Small intestine (tissue), 7 donors: ENCODE measurements around the gene HHLA2. TPM values are rescaled to one million over a fixed set of nuclear protein-coding genes. Genes with fewer than 3 reads are reported as not detected.

Source experiments
- DNase-seq, 2 donors: peaks; one replicate each; pipeline versions ENCODE4 v3.0.0 to v3.0.0-alpha.2; 2013
- FAIRE-seq: peaks from 2 replicates; lab custom pipeline; 2012; peaks lifted over from hg19 to GRCh38; lab: Jason Lieb, UNC
- H3K27ac ChIP-seq, 3 donors: one replicate each; pipeline ENCODE4 v1.5.1; 2013; ENCODE audit warnings: low read length in 2 of 3, mild to moderate bottlenecking in 2 of 3, control low read depth in 1 of 3, inconsistent platforms in 1 of 3, low read depth in 1 of 3, moderate library complexity in 1 of 3
- H3K27me3 ChIP-seq, 3 donors: one replicate each; pipeline ENCODE4 v1.6.1; 2013; ENCODE audit warnings: low read length in 3 of 3, inconsistent platforms in 1 of 3; ENCODE audit not compliant: control insufficient read depth in 3 of 3, insufficient read depth in 3 of 3
- H3K36me3 ChIP-seq, 3 donors: one replicate each; pipeline ENCODE4 v1.6.1; 2013; ENCODE audit warnings: low read length in 3 of 3, inconsistent platforms in 1 of 3, low read depth in 1 of 3, mild to moderate bottlenecking in 1 of 3, moderate library complexity in 1 of 3; ENCODE audit not compliant: control insufficient read depth in 3 of 3, insufficient read depth in 2 of 3
- H3K4me1 ChIP-seq, 3 donors: one replicate each; pipeline ENCODE4 v1.6.1; 2013; ENCODE audit warnings: low read length in 2 of 3, inconsistent platforms in 1 of 3, low read depth in 1 of 3, mild to moderate bottlenecking in 1 of 3, moderate library complexity in 1 of 3; ENCODE audit not compliant: control insufficient read depth in 3 of 3, insufficient read depth in 2 of 3
- H3K4me3 ChIP-seq, 3 donors: one replicate each; pipeline ENCODE4 v1.5.1; 2013; ENCODE audit warnings: low read length in 3 of 3, control low read depth in 1 of 3, inconsistent platforms in 1 of 3, low read depth in 1 of 3, mild to moderate bottlenecking in 1 of 3, moderate library complexity in 1 of 3
- H3K9me3 ChIP-seq, 2 donors: one replicate each; pipeline ENCODE4 v1.6.1; 2013; ENCODE audit warnings: low read depth in 1 of 2, low read length in 1 of 2; ENCODE audit not compliant: control insufficient read depth in 2 of 2, insufficient read depth in 1 of 2
- WGBS, 3 donors: extraction: QIAGEN DNeasy Blood & Tissue Kit; methylation state at CpG; one replicate each; pipeline ENCODE4 v1.1.7; 2013; 5-methylcytosine and 5-hydroxymethylcytosine counted together
- polyA plus RNA-seq, 4 donors: library from polyadenylated mRNA; stranded (reverse) in 3 of 4; unstranded in 1 of 4; fragments of 200-250 nt in 3 of 4; fragments of 120-200 nt in 1 of 4; gene quantifications; one replicate each; pipeline versions ENCODE4 v1.2.1 to v1.2.3, GENCODE V29; 2013
- donor health status: healthy with polysubstance abuse.
- donor health status: control.
- donor health status: control.
- donor health status: Bipolar disorder and iron deficiency.
- donor health status: healthy.

HHLA2 gene
- polyA plus RNA-seq, 4 donors = 20.5 to 130 (median 91.0) TPM

- DNase-seq (no peak), FAIRE-seq (no peak)
- no peak overlapping the region for H3K4me3 ChIP-seq
- peaks cover 0 to 9% (median 0%) of the 10 kb centered on the region in 3 donors for H3K4me1 ChIP-seq
- no peaks in the 10 kb centered on the region for H3K9me3 ChIP-seq
- H3K27ac ChIP-seq = no peak overlapping the region
- no peaks in the 10 kb centered on the region for H3K27me3 ChIP-seq
- no peaks in the 10 kb centered on the region for H3K36me3 ChIP-seq
Measured at GRCh38 chr3:108292450-108292849, 3.9 kb upstream of the HHLA2 start.

GRCh38 chr3:108292905-108293328, 3.4 kb upstream of the HHLA2 start:
- peaks cover 0 to 13% (median 0%) of the 10 kb centered on the region in 3 donors for H3K4me1 ChIP-seq
- H3K9me3 ChIP-seq = no peaks in the 10 kb centered on the region
- no peak overlapping the region for H3K4me3 ChIP-seq
- no peaks in the 10 kb centered on the region for H3K36me3 ChIP-seq
- DNase-seq = no peak
- FAIRE-seq = no peak
- H3K27me3 ChIP-seq = no peaks in the 10 kb centered on the region
- H3K27ac ChIP-seq = no peak overlapping the region

GRCh38 chr3:108293858-108294257, 2.5 kb upstream of the HHLA2 start:
- DNase-seq = no peak

GRCh38 chr3:108295421-108296175, 750 bp upstream of the HHLA2 start:
- Histone ChIP-seq H3K36me3 (no peaks in the 10 kb centered on the region), H3K4me3 (no peak overlapping the region), H3K27ac (peak overlapping the region; percentile 79 to 97 (median 82)), H3K27me3 (no peaks in the 10 kb centered on the region), H3K9me3 (no peaks in the 10 kb centered on the region), H3K4me1 (peaks cover 0 to 34% (median 0%) of the 10 kb centered on the region in 3 donors)
- 38 to 67% (median 45%) methylated on average over 7 of the region's 7 CpGs for WGBS, 3 donors
- FAIRE-seq (no peak), DNase-seq (peak; percentile 74 to 87)

More at GRCh38 chr3:108293858-108294257, 2.5 kb upstream of the HHLA2 start:
- Histone ChIP-seq H3K27ac (no peak overlapping the region), H3K27me3 (no peaks in the 10 kb centered on the region), H3K9me3 (no peaks in the 10 kb centered on the region), H3K4me3 (no peak overlapping the region), H3K36me3 (no peaks in the 10 kb centered on the region), H3K4me1 (peaks cover 0 to 20% (median 0%) of the 10 kb centered on the region in 3 donors)
- no peak for FAIRE-seq
- 71 to 87% (median 83%) methylated on average over 4 of the region's 4 CpGs for WGBS, 3 donors

- H3K4me3 ChIP-seq = peak overlapping the region in 2 of 3 donors; percentile 41 to 61
- WGBS, 3 donors = 15 to 61% (median 25%) methylated on average over 3 of the region's 3 CpGs
Measured at GRCh38 chr3:108297647-108298046, 1.3 kb downstream of the HHLA2 start.

GRCh38 chr3:108298056-108298455, 1.7 kb downstream of the HHLA2 start:
- DNase-seq = peak; percentile 86 to 87
- Histone ChIP-seq H3K27ac (peak overlapping the region; percentile 68 to 97 (median 84)), H3K27me3 (no peaks in the 10 kb centered on the region), H3K36me3 (no peaks in the 10 kb centered on the region), H3K9me3 (no peaks in the 10 kb centered on the region), H3K4me3 (peak overlapping the region in 2 of 3 donors; percentile 41 to 61), H3K4me1 (peaks cover 0 to 42% (median 0%) of the 10 kb centered on the region in 3 donors)
- FAIRE-seq = no peak
- WGBS, 3 donors = 16 to 54% (median 33%) methylated on average over 2 of the region's 2 CpGs

More at GRCh38 chr3:108297647-108298046, 1.3 kb downstream of the HHLA2 start:
- DNase-seq = peak in 1 of 2 donors; percentile 84
- H3K27me3 ChIP-seq = no peaks in the 10 kb centered on the region
- FAIRE-seq = no peak
- no peaks in the 10 kb centered on the region for H3K36me3 ChIP-seq
- peaks cover 0 to 42% (median 0%) of the 10 kb centered on the region in 3 donors for H3K4me1 ChIP-seq
- H3K27ac ChIP-seq = peak overlapping the region; percentile 68 to 97 (median 84)
- no peaks in the 10 kb centered on the region for H3K9me3 ChIP-seq

- Histone ChIP-seq H3K27ac (peak overlapping the region in 1 of 3 donors; percentile 57), H3K4me3 (peak overlapping the region in 1 of 3 donors; percentile 25), H3K27me3 (no peaks in the 10 kb centered on the region), H3K9me3 (no peaks in the 10 kb centered on the region), H3K4me1 (peaks cover 0 to 42% (median 0%) of the 10 kb centered on the region in 3 donors), H3K36me3 (no peaks in the 10 kb centered on the region)
- DNase-seq (no peak), FAIRE-seq (no peak)
- WGBS, 3 donors = 77 to 83% (median 78%) methylated on average over 9 of the region's 9 CpGs
Measured at GRCh38 chr3:108300103-108300849, 3.9 kb downstream of the HHLA2 start.

- 53 to 78% (median 64%) methylated on average over 5 of the region's 5 CpGs for WGBS, 3 donors
- DNase-seq (no peak), FAIRE-seq (no peak)
- no peaks in the 10 kb centered on the region for H3K9me3 ChIP-seq
- H3K27ac ChIP-seq = peak overlapping the region in 1 of 3 donors; percentile 61
- peaks cover 0 to 33% (median 3%) of the 10 kb centered on the region in 3 donors for H3K4me1 ChIP-seq
- H3K27me3 ChIP-seq = no peaks in the 10 kb centered on the region
- H3K36me3 ChIP-seq = no peaks in the 10 kb centered on the region
- H3K4me3 ChIP-seq = peak overlapping the region in 1 of 3 donors; percentile 5
Measured at GRCh38 chr3:108301695-108302404, 5.5 kb downstream of the HHLA2 start.
